Keratinocyte (primary cell): Measurements from ENCODE around the gene MN1.
"Not testable (repeated sequence)": the region's sequence is repeated elsewhere in the genome, so short reads cannot be mapped to it uniquely, and the experiment has no call there.

Source experiments
- EZH2 ChIP-seq: IDR thresholded peaks from one replicate; pipeline ENCODE4 v1.6.1; 2012; ENCODE audit warnings: inconsistent platforms, mild to moderate bottlenecking, low read length, moderate library complexity
- TF ChIP-seq, protein P1 (sequence below), 3 experiments: IDR thresholded peaks in 1 of 3; conservative IDR thresholded peaks in 1 of 3; optimal IDR thresholded peaks in 1 of 3; 2 replicates in 2 of 3; 3 replicates in 1 of 3; pipeline versions ENCODE3 to v1.5.1; 2011; ENCODE audit warnings: low read length in 3 of 3, mild to moderate bottlenecking in 3 of 3, moderate library complexity in 2 of 3, control low read depth in 1 of 3, inconsistent platforms in 1 of 3; ENCODE audit not compliant: insufficient read depth in 2 of 3; ENCODE audit errors: extremely low read depth in 1 of 3

- TF ChIP-seq, protein P1, sequence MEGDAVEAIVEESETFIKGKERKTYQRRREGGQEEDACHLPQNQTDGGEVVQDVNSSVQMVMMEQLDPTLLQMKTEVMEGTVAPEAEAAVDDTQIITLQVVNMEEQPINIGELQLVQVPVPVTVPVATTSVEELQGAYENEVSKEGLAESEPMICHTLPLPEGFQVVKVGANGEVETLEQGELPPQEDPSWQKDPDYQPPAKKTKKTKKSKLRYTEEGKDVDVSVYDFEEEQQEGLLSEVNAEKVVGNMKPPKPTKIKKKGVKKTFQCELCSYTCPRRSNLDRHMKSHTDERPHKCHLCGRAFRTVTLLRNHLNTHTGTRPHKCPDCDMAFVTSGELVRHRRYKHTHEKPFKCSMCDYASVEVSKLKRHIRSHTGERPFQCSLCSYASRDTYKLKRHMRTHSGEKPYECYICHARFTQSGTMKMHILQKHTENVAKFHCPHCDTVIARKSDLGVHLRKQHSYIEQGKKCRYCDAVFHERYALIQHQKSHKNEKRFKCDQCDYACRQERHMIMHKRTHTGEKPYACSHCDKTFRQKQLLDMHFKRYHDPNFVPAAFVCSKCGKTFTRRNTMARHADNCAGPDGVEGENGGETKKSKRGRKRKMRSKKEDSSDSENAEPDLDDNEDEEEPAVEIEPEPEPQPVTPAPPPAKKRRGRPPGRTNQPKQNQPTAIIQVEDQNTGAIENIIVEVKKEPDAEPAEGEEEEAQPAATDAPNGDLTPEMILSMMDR (optimal IDR thresholded peaks at IDR 0.05 in 1 of 3, IDR thresholded peaks at IDR 0.05 in 1 of 3, conservative IDR thresholded peaks at IDR 0.05 in 1 of 3; ENCODE audit: extremely low read depth in 1 of 3, insufficient read depth in 2 of 3, low read length in 3 of 3): not testable (repeated sequence)
- TF ChIP-seq EZH2: not testable (repeated sequence)
These were observed 57.5 kb downstream of the MN1 start for GRCh38 chr22:27744078-27744477.
